Activated naive CD8-positive, alpha-beta T cell treated with anti-CD3 and anti-CD28 coated beads, Interleukin-2, amount 50 U/mL, for 16 hours (primary cell): ENCODE results near the gene MOV10L1.
"Not testable (repeated sequence)": the region's sequence is repeated elsewhere in the genome, so short reads cannot be mapped to it uniquely, and the experiment has no call there.

ENCODE experiments used
- DNase-seq: peaks from one replicate; pipeline ENCODE4 v3.0.0-alpha.2; 2020; ENCODE audit warnings: low read depth, low spot score

MOV10L1 gene

DNA sequence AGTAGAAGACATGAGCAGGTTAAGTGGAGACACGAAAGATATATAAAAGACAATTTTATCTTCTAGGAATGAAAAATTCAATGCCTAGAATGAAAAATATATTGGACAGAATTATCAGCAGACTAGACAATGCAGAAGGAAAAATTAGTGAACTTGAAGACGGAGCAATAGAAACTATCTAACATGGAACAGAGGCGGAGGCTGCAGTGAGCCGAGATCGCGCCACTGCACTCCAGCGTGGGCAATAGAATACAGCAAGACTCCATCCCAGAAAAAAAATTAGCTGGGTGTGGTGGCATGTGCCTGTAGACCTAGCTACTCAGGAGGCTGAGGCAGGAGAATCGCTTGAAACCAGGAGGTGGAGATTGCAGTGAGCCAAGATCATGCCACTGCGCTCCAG is 47.5 kb downstream of the MOV10L1 start:
- not testable (repeated sequence) for DNase-seq

DNA sequence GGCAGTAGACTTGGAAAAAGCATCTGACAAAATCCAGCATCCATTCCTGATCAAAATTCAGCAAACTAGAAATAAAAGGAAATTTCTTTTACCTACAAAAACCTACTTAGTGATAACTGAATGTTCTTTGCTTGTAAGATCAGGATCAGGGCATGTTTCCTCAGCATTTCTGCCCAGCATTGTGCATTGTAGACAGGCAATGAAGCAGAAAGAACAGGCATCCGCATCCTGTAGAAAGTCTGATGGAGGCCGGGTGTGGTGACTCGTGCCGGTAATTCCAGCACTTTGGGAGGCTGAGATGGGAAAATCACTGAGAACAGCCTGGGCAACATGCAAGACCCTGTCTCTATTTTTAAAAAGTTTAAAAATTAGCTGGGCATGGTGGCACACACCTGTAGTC is 48.2 kb downstream of the MOV10L1 start:
- DNase-seq, result no peak

DNA sequence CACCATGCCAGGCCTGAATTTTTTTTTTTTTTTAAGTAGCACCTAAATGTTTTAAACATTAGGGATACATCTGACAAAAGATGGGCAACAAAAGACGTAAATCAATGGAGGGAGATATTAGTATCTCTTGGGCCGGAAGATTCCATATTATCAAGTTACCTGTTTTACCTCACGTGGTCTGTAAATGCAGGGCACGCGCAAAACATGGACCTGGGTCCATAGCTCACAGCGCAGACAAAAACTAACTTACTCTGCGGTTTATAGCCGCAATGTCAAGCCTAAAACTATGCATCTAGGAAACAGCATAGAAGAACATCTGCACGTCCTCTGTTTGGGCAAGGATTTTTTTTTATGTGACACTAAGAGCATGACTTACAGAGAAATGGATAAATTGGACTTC is 49.2 kb downstream of the MOV10L1 start:
- DNase-seq, result no peak

DNA sequence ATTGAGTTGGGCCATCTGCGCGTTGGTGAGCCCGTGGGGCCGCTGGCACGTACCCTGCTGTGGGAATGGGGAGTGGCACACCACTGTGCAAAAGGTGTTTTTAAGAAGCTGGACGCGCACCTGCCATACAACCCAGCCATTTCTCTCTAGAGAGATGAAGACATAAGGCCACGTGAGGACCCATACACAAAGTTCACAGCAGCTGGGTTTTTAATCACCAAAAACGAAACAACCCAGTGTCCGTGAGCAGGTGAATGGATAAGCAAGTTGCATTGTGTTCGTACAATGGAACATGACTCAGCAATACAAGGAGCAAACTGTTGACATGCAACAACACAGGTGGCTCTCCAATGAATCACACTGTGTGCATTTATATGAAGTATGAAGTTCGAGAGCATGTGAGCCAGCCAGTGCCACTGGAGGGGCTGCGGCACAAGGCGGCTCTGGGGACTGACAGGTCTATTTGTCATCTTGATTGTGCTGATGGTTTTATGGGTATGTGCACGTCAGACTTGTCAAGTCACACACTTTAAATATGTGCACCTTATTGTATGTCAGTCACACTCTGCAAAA is 50.1 kb downstream of the MOV10L1 start:
- no peak for DNase-seq

DNA sequence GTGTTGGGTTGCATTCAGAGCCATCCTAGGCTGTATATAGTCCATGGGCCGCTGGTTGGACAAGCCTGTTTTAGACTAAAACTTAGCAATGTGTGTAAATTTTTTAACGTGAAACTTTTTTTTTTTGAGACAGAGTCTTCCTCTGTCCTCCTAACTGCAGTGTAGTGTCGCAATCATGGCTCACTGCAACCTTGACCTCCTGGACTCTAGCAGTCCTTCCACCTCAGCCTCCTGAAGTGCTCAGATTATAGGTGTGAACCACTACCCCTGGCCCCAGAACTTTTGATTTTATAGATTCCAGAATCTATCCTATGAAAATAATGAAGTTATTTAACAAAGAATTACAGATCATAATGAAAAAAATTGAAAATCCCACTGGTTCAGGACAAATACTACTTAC is 50.8 kb downstream of the MOV10L1 start:
- DNase-seq, result no peak

DNA sequence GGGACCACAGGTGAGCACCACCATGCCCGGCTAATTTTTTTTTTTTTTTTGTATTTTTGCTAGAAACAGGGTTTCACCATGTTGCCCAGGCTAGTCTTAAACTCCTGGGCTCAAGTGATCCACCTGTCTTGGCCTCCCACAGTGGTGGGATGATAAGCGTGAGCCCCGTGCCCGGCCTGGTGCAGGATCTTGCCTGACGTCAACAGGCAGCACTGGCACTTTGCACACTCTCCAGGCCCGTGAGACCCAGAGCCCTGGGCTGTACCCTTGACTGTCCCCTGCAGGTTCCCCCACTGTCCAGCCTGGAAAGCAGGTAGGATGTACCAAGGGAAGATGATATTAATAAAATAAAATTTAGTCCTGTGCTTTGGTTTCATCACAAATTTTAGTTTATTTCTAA is 51.7 kb downstream of the MOV10L1 start:
- no peak for DNase-seq

DNA sequence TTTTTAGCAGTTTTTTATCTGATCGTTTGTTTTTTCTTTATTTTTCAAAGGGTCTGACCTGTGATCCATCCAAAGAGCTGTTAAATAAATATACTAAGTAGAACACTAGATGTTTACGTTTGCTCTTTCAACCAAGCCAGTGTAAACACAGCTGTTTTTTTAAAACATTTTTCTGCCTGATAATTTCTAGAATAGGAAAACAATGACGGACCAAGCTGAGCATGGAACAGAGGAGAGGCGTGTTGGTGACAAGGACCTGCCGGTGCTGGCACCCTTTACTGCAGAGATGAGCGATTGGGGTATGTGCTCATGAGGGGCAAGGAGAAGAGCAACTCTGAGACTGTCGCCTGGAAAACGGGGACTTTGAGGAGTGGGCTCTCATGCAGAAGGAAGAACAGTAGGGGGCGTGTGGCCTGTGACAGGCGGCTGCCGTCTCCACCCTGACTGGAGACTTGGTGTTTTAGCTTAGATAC is 52.1 kb downstream of the MOV10L1 start:
- no peak for DNase-seq

DNA sequence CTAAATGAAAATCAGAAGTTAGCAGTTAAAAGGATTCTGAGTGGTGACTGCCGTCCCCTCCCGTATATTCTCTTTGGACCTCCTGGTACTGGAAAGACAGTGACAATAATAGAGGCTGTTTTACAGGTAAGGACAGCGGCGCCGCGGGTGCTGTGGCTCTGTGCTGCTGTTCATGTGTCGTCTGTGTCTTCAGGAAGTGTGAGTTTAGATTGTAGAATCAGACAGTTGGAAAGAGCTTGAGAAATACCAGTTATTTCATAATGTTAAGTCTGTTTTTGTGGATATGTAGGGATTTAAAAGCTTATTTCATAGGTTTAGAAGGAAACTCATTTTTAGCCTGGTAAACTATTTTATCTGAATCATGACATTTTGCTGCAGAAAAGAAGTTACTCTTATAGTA is 53.3 kb downstream of the MOV10L1 start:
- no peak for DNase-seq

DNA sequence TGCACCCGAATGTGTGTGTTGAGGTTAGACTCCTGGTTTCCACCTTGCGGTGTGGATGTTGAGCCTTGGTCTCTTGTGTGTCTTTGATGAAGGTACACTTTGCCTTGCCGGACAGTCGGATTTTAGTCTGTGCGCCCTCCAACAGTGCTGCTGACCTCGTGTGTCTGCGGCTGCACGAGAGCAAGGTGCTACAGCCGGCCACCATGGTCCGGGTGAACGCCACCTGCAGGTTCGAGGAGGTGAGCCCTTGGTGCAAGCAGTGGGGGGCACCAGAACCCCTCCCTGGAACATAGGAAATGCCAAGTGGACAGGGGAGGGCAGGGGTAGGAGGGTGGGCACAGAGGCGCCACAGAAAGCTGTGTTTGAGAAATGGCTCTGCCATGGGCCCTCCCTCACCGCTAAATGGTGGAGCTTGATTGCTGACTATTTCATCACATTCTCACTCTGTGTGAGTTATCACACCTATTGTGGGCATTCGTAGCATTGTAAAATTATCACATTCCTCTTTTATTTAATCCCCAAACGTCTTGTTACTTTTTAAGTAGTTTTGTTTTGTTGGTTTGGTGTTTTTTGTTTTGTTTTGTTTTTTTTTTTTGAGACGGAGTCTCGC is 54.3 kb downstream of the MOV10L1 start:
- no peak for DNase-seq

DNA sequence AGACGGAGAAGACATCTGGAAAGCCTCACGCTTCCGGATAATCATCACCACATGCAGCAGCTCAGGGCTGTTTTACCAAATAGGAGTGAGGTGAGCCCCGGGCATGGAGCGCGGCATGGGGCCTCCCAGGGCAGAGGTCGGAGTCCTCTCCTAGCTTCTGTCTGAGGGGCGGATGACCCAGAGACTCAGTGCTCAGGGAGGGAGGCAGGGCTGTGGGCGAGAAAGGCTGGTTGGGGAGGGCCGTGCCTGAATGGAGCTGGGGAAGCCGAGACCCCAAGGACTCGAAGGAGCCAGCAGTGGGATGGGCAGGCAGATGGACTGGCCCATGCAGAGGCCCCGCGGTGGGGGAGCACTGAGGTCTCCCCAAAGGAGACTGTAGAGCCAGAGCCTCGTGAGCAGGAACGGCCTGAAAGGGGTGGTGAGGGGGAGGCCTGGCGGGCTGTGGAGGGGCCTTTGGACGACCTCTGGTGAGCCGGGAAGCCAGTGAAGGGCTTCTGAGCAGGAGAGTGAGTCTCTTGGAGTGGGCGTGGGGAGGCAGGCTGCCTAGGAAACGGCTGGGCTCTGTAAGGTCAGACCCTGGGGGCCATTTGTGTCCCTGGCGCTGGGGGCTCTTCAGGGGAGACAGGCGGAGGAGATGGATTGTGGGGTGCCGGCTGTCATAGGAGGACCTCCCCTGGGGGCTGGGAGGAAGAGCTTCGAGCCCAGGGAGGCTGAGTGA is 56.1 kb downstream of the MOV10L1 start:
- DNase-seq, result no peak

DNA sequence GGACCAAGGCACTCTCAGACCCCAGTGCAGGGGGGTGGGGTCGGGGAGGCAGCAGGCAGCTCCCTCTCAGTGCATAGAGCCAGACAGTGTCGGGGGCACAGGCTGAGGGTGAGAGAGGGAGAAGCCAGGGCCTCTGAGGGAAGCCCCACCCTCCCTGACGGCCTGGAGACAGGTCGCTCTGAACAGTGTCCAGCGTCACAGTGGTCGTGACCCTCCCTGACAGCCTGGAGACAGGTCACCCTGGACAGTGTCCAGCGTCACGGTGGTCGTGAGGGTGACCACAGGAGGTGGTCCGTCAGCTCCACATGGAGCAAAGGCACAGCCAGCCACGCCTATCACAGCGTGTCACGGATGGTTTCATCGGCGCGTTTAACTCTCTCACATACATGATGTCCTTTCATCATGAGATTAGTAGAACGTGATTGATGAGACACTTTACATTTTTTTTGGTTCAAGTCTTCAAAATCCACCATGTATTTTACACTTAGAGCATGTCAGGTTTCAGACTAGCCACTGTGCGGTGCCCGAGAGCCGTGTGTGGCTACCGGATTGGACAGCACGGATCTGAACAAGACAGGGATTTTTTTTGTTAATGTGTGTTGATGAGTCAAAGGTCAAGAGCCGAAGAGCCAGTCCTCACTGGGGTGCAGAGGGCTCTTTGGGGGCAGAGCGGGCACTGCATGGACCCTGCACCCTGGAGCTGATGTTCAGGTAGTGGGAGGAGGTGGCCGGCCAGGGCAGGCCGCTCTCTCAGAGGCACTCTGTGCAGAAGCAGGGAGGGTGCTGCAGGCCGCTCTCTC is 56.8 kb downstream of the MOV10L1 start:
- DNase-seq, result no peak

DNA sequence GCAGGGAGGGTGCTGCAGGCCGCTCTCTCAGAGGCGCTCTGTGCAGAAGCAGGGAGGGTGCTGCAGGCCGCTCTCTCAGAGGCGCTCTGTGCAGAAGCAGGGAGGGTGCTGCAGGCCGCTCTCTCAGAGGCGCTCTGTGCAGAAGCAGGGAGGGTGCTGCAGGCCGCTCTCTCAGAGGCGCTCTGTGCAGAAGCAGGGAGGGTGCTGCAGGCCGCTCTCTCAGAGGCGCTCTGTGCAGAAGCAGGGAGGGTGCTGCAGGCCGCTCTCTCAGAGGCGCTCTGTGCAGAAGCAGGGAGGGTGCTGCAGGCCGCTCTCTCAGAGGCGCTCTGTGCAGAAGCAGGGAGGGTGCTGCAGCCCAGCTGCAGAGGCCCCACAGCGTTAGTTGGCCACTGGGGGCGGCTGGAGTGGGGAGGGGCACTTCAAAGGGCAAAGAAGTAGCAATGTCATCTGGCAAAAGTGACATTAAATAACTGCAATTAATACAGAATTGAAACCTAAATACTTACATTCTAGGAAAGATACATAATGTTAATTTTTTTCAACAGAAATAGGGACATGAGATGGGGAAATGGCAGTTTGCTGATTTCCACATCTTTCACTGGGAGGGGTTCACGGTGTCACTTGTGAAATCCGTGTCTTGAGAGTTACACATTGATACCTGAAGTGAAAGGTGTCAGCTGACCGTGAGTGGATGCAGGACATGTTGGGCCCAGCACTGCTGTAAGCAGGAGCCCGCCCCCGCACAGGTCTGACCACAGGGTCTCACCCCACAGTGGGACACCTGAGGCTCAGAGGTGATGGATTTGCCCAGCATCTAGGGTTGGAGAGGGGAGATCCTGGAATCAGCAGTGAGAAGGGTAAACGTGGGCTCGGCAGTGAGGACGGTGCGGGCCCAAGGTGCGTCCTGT is 57.7 kb downstream of the MOV10L1 start:
- not testable (repeated sequence) for DNase-seq

DNA sequence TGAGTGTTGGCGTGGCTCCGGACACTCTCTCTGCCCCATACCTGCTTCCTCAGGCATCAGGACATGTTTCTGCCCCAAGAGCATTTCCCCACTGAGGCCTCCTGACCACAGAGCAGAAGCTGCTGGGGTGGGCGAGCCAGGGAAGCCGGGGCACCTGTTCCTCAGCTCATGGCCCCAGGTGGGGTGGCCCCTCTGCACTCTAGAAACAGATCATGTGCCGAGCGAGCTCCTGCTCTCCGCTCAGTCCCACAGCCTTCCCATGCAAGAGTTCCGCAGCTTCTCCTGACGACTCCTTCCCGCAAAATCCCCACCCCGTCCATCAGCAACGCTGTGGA is 58.3 kb downstream of the MOV10L1 start:
- no peak for DNase-seq

DNA sequence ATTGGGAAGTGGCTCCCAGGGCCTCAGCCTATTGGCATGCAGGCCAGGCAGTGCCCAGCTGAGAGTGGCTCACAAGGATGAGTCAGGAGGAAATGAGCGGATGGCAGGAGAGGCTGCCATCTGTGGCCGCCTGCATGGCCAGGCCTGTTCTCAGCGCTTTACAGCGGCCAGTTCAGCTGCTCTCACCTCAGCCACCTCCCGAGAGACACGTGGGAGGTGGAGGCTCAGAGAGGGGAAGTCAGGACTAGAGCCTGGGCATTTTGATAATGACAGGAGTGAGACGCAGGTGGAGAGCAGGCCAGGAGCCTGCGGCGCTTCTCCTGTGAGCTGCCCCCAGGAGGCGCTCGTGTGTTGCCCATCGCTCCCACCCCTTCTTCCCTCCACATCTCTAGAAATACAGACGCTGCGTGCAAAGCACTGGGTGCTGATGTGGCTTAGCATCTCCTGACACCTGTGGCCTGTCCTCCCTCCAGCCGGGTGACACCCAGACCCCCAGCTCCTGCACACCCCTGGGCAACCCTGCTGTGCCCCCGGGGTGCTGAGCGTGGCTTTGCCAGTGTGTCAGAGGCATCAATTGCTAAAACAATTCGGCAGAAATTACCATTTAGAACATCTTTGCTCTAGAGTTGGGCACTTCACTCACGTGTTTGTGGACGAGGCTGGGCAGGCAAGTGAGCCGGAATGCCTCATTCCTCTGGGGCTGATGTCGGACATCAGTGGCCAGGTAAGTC is 59.4 kb downstream of the MOV10L1 start:
- DNase-seq, result peak; percentile 52

DNA sequence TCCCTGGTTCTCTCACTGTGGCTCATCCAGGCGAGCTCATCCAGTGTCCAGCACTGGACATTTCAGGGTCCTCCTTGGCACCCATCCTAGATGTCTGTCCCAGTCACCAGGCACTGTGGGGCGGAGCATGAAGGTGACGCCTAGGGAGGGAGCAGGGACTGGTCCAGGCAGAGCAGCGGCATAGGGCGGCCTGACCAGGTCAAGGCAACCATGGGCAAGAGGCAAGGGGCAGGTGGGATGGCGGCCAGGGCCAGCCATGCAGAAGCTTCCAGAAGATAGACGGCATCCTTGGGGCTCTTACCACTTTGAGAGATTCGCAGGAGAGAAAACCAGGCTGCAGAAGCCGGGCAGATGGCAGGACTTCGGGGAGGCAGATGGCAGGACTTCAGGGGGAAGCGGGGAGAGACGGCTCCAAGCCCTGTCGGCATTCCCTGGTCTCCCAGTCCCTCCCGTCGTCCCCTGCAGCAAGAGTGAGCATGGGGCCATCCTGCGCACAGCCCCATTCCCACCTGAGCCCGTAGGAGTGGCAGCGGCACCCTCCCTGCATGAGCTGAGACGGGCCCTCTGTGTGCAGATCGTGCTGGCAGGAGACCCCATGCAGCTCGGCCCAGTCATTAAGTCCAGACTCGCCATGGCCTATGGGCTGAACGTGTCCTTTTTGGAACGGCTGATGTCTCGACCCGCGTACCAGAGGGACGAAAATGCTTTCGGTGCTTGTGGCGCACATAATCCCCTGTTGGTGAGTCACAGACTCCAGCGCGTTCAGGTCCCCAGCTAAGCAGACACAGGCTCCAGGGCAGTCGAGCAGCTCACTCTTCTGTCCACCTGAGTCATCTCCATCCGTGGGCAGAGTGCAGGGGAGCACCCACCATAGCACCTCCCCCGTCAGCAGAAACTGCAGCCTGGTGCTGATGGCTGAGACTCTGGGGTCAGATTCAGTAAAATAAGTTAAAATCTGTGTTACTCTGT is 60.6 kb downstream of the MOV10L1 start:
- DNase-seq, result no peak

DNA sequence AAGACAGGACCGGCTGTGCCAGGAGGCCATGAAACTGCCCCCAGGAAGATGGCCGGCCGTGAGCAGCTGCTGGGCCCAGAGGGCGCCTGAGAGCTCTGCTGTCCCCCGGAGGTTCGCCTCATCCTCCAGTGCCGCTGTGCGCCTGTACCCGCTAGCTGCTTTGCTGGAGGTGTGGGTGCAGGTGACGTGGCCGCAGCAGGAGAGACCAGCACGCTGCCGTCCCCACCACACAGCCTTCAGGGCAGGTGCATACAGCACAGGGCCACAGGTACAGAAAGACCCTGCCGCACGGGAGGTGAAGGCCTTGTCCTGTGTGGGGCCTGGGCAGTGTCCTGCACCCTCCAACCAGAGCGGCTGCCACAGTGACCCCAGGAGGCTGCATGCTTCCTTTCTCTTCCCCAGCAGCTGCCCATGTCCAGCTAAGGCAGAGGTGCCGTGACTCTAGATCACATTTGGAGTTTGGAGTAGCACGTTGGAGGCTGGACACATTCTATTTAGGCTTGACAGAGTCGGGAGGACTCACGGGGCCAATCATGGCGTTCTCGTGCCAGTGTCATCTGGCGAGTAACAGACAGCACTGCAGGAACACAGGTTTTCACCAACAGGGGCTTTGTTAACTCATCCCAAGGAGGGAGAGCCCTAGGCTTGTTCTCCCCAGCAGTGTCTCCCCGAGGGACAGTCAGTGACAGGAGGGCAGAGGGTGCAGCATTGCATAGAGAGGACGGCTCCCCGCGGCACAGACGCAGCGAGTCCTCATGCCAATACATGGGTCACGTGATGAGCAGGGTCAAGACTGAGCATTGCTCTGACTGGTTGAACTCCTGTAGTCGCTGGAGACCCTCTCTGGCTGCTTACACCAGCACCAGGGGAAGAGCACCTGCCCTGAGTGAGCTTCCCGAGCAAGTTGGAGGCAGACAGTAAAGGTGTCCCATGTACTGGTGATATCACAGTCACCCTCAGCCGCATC is 62.0 kb downstream of the MOV10L1 start:
- DNase-seq, result no peak

DNA sequence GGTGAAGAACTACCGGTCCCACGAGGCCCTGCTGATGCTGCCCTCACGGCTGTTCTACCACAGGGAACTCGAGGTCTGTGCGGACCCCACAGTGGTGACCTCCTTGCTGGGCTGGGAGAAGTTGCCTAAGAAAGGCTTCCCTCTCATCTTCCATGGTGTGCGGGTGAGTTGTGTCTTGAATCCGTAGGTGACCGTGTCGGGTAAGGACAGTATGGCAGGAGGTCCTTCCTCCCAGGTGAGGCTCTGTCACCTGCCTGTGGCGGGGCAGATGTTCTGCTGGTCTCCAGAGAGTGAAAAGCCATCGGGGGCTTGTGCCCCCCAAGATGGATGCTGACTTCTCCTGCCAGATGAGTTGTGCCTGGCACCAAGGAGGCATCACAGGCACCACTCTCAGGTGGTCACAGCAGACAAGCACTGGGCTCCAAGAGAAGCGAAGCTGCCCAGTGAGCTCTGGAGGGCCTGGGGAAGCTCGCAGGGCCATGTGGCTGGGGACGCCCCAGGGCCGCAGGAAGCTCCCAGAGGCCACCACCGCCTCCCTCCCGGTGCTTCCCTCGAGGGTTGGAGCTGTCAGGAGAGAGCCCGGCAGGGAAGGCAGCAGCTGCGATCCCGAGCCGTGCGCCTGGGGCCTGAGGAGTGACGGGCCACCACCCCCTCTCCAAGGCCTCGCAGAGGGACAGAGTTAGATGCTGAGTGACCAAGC is 63.4 kb downstream of the MOV10L1 start:
- DNase-seq, result no peak

DNA sequence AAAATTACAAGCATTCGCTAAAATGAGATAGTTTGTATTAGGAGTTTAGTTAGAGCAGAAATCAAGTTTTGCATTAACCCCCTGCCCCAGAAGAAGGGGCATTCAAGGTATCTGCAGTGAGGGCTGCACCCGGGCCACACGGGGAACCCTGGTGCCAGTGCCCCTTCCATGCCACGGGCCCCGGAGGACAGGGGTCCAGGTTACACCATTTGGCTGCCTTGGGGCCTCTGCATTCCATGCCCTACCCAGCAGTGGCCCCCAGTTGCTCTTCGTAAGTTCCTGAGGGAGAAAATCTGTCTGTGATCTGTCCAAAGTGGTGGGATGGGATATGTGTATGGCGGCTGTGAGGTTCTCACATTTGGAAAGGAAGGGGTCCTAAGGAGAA is 63.9 kb downstream of the MOV10L1 start:
- DNase-seq, result no peak
